SHP77 (cell line): ENCODE results near the gene USP5.
A peak's percentile ranks its signal among the peaks of the same experiment; 100 is the strongest.

Source experiments
- DNase-seq, 2 experiments: peaks; one replicate each; lab custom pipeline; 2025; lab: John Stamatoyannopoulos, UW

USP5 gene, protein sequence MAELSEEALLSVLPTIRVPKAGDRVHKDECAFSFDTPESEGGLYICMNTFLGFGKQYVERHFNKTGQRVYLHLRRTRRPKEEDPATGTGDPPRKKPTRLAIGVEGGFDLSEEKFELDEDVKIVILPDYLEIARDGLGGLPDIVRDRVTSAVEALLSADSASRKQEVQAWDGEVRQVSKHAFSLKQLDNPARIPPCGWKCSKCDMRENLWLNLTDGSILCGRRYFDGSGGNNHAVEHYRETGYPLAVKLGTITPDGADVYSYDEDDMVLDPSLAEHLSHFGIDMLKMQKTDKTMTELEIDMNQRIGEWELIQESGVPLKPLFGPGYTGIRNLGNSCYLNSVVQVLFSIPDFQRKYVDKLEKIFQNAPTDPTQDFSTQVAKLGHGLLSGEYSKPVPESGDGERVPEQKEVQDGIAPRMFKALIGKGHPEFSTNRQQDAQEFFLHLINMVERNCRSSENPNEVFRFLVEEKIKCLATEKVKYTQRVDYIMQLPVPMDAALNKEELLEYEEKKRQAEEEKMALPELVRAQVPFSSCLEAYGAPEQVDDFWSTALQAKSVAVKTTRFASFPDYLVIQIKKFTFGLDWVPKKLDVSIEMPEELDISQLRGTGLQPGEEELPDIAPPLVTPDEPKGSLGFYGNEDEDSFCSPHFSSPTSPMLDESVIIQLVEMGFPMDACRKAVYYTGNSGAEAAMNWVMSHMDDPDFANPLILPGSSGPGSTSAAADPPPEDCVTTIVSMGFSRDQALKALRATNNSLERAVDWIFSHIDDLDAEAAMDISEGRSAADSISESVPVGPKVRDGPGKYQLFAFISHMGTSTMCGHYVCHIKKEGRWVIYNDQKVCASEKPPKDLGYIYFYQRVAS

DNA sequence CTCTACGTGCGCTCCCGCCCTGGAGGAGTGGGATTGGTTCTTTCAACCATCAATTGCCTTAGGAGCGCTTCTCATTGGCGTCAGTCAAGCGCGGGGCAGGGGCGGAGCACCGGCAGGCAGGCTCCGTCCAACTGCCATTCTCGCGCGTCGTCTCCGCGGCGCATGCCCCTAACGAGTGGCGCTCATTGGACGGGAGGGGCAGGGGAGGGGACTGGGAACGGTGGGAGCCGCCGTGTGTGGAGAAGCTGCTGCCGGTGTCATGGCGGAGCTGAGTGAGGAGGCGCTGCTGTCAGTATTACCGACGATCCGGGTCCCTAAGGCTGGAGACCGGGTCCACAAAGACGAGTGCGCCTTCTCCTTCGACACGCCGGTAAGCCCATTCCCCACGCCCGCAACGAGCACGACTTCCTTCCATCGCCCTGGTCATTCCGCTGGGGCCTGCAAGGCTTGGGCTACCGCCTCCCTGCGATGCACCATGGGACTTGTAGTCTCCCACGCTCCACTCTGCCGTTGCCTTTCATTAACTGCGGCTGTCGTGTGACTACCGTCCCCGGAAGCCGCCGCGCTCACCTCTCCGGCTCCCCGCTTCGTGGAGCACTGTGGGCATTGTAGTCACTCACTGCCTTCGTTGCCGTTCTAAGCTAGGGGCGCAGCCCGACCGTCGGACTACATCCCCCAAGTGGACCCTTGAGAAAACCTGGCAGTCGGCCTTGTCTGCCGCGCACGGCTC is at the start of gene USP5:
Gene USP5 (plus strand): TSS at position 230 of the 730 bp plus-strand sequence. CDS start 30 bp downstream, at position 260.
- peak; percentile 92 to 93 for DNase-seq

DNA sequence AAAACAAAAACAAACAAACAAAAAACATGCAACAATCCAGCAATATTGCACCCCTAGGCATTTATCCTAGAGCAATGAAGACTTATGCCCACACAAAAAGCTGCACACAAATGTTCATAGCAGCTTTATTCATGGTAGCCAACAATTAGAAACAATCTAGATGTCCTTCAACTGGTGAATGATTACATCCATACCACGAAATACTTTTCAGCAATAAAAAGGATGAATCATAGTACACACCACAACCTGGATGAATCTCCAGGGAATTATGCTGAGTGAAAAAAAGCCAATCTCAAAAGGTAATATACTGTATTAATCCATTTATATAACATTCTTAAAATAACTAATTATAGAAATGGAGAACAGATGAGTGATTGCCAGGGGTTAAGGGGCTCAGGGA is 44.8 kb upstream of the USP5 start:
- no peak for DNase-seq

GRCh38 chr12:6809056-6809455 is 42.9 kb upstream of the USP5 start:
- DNase-seq = no peak

DNA sequence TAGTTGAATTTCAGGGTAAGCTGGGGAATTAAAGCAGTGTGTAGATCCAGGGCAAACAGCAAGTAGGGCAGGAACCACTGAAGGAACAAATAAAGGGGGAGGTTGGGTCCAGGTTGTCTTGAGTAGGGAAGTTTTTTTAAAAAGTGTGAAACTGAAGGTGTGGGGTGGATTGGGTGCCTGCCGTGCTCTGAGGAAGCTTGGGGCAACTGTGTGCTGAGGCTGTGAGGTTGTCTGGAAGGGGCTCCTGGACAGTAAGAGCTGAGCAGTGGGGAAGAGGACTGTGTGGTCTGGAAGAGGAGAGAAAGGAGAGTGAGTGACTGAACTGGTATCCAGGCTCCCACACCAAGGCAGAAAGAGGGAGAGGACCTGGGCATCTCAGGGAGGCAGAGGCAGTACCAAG is 41.2 kb upstream of the USP5 start:
- no peak for DNase-seq

DNA sequence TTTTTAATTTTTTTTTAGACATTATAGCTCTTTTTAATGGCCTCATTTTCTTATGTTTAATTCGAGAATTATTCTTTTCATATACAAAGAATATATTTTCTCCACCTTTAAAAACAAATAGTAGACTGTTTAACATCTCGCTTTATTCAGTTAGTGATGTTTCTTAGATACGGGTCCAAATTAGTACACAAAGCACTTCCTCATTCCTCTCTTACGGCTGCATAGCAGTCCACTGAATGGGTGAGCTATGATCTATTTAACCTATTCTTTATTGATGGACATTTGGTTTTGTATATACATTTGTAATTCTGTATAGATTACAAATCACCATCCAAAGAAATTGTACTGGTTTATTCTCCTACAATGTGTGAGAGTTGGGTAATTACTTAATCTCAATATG is 38.6 kb upstream of the USP5 start:
- DNase-seq = no peak

- no peak for DNase-seq
Measured at GRCh38 chr12:6816598-6816997, 35.4 kb upstream of the USP5 start.

DNA sequence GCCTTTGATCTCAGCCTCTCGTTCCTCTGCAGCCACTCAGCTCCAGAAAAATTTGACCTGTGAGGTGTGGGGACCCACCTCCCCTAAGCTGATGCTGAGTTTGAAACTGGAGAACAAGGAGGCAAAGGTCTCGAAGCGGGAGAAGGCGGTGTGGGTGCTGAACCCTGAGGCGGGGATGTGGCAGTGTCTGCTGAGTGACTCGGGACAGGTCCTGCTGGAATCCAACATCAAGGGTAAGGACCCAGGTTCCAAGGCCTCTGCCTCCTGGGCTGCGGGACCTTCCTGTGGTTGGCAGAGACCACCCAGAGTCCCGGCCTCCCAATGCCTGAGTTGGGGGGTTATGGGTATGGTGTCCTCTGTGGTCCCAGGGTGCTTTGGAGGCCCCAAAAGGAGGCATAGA is 34.9 kb upstream of the USP5 start:
- DNase-seq = no peak

GRCh38 chr12:6817662-6818157 is 34.2 kb upstream of the USP5 start:
- DNase-seq = no peak

DNA sequence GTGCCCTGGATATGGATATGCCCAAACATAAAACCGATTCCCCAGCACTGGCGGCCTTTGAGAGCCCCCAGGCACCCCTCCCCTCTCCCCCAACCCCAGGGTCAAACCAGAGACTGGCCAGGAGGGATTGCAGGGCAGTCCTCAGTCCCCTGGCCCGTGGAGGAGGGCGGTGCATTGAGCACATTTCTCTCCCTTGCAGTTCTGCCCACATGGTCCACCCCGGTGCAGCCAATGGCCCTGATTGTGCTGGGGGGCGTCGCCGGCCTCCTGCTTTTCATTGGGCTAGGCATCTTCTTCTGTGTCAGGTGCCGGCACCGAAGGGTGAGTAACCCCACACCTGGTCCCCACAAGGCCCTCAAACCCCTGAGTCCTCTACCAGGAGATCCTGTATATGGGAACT is 33.7 kb upstream of the USP5 start:
- DNase-seq = no peak

DNA sequence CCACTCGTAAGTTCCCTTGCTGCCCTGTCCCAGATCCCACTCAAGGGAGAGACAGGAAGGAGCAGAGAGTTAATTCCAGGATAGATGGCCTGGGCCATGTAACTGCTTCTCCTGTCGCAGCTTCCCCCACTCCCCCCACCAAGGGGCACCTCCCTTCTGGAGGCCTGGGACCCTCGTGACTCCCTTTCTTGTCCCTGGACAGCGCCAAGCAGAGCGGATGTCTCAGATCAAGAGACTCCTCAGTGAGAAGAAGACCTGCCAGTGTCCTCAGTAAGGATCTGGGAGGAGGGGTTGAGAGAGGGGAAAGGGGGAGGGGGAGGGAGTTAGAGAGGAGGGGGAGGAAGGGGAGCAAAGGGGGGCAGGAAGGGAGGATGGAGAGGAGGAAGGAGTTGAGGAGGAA is 33.3 kb upstream of the USP5 start:
- no peak for DNase-seq

GRCh38 chr12:6819106-6820030 is 32.6 kb upstream of the USP5 start:
- no peak for DNase-seq

GRCh38 chr12:6820166-6820565 is 31.8 kb upstream of the USP5 start:
- DNase-seq = no peak

- peak in 1 of 2 experiments; percentile 19 for DNase-seq
Measured at GRCh38 chr12:6821591-6822425, 30.1 kb upstream of the USP5 start, which contains the start of gene GPR162. Gene GPR162 (plus strand): TSS chr12:6821821. CDS start chr12:6823899, 2,078 bp downstream.

DNA sequence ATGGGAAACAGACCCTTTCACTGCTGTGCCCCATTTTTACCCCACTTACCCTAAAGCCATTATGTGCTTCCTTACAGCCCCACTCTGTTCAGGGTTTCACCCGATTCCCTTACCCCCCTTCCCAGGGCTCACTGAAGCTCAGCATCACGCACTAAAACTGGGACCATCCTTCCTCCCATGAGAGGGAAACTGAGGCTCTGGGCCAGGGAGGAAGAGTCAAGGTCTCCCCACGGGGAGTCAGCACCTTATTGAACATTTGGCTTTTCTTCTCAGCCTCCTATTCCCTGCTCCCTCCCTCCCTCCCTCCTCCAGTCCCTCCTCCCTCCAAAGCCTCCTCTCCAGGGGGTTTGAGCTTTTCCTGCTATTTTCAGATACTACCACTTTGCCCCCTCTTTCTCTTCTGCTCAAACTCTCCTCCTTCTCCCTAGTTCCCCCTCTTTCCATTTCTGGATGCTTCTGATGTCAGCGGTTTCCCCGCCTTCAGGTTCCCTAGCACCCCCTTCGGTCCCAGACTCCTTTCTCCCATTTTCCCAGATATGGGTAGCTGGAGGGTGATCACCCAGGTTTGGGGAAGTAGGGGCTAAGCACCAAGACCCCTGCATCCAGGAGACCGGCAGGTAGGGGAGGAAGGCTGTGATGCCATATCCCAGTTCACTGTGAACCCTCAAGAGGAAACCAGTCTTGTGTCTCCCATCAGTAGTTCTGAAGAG is 29.4 kb upstream of the USP5 start:
- no peak for DNase-seq

GRCh38 chr12:6823182-6824084 is 28.5 kb upstream of the USP5 start:
- no peak for DNase-seq

- no peak for DNase-seq
Measured at GRCh38 chr12:6824085-6824775, 27.7 kb upstream of the USP5 start.

DNA sequence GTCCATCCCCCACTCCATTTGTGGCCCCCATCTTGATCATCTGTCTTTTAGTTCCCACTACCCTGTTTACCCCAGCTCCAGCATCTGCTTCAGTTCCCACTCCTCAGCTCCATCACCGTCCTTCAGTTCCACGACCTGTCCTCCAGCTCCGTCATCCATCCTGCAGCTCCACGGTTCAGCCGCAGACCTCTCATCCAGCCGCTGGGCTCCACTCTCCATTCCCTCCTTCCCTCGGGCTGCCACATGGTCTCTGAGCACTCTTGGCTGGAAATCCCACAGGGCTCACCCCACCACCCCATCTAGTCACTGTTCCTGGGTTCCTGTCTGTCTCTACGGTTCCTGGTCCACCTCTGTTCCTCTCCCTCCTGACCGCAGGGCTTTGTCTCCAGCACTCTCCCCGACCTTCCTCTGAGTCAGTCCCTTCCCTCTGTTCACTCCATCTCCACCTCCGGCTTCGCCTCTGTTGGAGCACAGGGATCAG is 27.0 kb upstream of the USP5 start:
- DNase-seq = no peak
